ENCODE results near the gene RAP1GAP2.
"Not testable (repeated sequence)": the region's sequence is repeated elsewhere in the genome, so short reads cannot be mapped to it uniquely, and the experiment has no call there.

Gene RAP1GAP2

DNA sequence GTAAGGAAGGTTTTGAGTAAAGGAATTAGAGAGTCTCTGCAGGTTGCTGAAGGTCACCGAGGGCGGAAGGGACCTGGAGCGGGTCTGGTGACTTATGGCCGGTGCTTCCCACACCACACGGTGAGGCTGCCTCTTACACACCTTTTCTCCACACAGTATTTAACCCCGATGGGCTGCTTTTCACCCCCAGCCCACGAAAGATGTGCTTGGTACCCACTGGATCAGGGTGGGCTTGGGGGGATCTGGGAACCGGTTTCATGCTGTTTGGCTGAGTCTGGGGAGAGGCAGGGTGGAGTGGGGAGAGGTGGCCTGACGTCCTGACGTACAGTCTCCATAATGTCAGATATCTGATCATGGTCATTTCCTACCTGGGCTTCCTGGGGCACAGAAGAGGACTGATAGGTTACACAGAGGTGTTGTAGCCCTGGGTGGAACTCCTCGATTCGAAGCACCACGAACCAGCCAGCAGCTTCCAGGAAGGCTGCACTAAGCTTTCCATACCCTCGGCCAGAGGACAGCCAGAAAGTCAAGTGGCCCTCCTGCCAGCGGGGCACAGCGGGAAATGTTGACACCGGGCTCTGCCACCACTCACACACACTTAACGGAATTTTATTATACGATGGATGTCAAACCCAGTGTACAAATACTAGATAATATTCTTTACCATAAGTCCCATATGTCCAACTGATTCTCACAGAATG, 233.1 kb downstream of the RAP1GAP2 start:
- no peak for DNase-seq

DNA sequence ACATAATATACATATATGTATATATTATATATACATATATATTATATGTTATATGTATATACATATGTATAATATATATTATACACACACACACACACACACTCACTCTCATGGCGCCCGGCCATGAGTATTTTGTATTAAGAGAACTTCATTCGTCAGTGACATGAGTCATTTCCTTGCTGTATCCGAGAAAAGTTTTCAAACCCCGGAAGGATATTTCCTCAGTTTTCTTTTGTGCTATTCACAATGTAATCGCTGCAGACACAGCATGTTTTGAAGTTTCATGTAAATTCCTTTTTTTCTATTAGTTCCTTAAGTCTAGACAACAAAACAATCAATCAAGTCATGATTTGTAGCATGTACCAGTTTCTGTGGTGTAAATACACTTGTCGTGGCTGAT, 233.9 kb downstream of the RAP1GAP2 start:
- DNase-seq = no peak

DNA sequence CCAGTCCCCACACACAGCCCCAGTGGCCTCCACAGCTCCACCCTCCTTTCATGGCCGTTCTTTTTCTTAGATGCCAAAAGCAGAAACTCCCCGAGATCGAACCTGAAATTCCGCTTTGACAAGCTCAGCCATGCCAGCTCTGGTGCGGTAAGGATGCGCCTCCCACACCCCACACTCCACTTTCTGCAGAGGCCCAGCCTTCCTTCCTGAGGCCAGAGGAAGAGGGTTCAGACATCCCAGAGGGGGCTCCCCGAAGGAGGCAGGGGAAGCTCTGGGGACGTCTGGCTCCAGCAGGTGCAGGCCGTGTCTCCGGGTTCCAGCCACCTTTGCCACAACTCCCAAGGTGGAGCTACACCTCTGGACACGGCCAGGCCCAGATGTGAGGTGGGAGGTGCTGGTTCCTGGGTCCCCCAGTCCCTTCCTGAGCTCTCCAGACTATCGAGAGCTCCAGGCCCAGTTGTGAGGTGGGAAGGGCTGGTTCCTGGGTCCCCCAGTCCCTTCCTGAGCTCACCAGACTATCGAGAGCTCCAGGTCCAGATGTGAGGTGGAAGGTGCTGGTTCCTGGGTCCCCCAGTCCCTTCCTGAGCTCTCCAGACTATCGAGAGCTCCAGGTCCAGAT, 234.7 kb downstream of the RAP1GAP2 start:
- not testable (repeated sequence) for DNase-seq

DNA sequence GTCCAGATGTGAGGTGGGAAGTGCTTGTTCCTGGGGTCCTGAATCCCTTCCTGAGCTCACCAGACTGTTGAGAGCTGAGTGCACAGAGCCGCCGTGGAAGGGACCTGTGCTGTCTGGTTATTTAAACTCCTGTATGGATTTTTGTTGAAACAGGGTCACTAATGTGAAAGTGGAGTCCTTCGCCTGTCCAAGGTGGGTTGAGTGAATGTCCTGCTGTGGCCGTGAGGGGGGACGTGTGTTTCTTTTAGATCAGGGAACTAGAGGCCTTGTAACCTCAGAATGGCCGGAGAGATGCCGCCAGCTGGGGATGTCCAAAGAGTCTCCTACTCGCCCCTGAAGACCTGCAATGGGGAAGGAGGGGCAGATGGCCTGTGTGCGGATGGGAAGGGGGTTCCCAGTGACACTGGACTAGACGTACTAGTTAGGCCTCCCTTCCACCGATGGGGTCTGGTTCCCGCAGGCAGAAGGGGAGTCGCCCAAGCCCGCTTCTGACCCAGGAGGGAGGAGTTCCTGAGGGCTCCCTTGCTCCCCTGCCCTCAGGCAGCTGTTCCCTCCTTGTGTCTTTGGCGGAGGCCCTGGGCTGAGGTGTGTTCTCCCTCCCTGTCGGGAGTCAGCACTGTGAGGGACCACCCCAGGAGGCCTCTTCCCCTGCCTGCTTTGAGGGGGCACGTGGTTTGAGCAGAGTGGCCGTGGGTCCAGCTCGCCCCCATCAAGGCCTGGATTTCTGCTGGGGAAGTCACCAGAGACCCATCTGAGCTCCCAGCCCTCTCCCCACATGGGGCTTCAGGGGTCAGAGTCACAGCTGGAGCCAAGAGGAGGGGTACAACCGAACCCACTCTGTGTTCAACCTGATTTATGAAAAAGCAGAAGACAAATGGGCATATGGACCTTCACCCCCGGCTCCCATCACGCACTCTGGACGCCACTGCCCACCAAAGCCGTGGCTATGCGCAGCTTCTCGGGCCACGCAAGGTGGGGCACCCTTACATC, 236.3 kb downstream of the RAP1GAP2 start:
- DNase-seq = no peak

DNA sequence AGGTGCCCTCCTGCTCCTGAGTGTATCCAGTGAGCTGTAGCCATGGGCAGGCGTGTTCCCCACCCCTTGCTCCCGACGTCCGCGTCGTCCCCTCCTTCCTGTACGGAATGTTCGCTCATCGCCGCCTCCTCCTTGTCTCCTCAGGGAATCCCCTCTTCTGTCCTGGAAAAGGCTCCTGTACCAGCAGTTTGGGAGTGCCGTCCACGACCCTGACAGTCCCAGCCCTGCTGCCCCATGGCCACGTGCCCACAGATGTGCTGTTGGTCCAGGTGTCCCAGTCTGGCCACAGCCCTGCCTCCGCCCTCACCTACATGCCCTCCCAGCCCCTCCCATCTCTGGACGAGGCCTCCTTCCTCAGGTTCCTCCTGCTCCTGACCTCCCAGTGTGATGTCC, 237.0 kb downstream of the RAP1GAP2 start:
- DNase-seq = no peak

DNA sequence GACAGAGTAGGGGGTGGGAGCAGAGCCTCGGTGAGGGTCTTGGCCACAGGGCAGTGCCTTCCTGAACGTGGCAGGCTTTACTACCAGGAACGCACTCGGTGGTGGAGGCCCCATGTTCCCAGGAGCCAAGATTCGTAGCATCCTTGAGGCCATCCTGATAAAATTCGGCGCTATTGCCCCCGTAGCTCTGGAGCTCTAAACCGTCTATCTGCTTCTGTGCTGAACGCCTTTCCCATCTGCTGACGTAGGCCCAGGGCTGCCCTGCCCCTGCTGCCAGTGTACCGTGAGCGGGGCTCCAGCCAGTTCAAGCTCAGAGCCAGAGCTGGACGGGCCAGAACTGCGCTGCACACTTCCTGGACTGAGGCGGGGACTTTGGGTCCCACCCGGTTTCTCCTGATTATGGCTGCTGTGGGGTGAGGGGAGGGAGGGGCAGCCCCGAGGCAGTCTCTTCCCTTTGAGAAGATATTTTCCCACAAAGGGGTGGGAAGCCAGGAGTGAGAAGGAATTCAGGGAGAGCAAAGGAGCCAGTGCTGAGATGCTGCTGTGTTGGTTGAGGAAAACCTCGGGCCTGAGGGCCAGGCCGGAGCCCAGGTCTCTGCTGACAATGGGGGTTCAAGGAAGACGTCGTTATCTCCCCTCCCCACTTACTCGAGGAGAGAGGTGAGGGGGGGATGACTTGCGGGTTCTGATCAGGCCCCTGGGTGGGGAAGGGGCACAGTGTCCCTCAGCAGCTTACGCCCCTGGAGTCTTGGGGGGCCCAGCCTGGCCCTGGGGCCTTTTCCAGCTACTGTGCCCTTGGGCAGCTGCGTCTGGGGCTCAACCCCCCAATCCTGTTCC, 237.7 kb downstream of the RAP1GAP2 start:
- no peak for DNase-seq

DNA sequence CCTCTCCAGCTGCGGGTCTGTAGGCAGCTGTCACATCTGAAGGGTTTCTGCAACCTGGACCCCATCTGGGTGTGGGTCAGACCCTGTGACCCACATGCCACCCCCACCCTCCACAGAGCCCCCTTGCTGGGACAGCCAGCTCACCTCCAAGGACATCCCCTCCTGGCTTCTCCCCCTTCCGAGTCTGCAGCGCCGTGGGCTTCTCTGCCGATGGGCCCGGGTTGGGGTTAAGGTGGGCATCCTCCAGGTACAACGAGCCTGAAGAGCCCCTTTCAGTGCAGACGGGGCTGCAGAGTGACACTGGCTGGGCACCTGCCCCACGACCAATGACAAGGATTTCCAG, 238.3 kb downstream of the RAP1GAP2 start:
- no peak for DNase-seq

DNA sequence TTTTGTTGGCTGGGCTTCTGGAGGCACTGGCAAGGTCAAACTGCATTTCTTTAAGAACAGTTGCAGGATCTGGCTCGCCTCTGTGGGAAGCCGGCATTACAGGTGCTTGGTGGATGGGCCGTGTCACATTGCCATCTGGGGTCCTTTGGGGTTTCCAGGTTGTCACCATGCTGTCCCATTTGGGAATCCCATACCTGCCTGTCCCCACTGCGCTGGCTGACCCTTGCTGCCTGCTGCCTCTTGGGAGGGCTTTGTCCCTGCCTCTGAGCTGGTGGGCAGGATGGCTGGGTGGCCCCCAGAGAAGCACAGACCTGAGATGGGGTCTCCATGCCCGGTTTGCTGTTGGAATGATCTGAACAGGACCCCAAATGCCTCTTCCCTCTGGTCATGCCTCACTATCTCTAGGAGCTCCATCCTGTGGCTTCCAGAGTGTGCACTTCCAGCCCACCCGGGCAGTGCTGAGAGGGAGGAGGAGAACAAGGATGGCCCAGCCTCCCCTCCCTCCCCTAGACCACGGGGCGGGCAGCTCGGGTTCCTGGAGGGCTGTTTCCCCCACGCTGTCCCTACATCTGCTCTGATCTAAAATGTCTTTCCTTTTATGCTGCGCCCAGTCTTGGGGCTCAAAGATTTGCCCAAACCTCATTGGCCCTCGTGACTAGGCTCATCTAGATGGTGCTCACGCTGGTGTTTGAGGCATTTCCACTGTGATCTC, 239.2 kb downstream of the RAP1GAP2 start:
- DNase-seq = no peak

DNA sequence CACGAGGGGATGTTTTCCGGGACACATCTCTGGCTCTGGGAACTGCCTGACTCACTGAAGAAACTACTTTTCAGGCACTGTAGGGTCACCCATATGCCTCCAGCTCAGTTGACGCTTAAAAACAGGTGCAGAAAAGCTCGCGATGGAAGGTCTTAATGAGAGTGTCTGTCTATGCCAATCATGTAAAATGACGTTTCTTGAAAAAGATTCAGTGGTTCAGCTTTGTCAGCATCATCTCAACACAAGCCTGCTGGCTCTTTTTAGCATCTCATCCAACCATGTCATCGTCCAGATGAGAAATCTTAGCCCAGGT, 239.7 kb downstream of the RAP1GAP2 start:
- no peak for DNase-seq

DNA sequence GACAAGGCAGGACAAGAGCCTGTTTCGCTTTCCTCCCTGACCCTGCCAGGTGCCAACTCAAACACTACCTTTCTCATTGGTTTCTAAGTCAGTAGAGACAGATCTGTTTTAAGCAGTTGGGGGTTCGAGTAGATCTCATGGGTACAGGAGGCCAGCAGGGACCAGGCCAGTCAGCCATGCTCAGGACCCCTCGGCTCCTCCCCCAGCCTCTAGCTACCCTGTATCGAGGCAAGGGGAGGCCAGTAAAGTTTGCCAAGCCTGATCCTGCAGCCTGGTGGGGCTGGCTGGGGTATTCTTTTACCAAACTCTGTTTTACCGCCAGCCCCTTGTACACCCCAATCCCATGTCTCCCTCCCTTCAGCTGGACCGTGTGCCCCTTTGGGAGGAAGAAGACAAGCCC, 240.6 kb downstream of the RAP1GAP2 start:
- no peak for DNase-seq

DNA sequence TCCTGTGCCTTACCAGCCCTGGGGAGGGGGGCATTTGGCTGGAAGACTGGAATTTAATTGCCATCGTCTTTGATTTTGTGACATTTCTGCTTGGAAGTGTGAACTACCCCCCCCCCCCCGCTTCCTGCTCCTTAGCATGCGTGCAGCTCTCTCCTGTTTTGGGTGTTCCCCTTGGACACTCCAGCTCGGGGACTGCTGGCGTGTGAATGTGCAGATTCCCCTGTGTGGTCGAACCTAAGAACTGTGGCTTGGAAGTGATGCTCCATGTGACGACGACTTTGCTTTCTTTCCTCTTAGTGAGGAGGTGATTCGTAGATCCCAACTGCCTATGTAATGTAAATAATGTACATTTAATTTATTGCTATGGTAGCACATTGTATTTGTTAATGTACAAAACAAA, 241.0 kb downstream of the RAP1GAP2 start:
- DNase-seq = no peak

DNA sequence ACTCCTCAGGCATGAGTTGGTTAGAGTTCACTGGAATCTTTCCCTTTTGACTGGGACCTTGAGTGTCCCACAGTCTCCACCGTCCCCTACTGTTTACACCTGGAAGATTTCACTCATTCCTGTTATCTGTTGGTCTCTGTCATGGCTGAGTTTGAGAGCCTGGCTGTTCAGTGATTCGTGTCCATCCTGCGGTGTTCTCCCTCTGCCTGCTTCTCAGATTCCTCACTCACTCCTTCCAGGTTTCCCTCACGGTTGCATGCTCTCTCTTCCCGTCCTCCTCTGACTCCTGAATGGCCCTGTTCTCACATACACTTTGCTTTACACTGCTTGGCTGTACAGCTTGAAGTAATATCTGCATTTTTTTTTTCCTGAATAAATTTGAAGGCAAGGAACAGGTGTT, 242.7 kb downstream of the RAP1GAP2 start:
- peak in 1 of 2 experiments; percentile 9 for DNase-seq

DNA sequence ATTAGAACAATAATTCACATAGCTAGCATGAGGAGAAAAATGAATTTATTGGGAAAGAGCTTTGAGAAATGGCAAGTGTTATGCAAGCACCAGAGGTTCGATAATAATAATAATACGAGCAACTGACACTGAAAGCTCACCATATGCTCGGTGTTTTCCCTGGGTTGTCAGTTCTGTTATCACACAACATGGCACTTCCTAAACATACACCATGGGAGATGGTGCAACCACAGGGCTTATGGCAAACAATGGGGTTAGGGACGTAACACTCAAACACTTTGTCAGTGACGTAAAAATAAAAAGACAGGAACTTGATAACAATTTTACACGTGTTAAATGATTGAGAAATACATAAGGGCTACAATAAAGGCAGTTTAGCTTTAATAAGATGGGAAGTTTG, 243.5 kb downstream of the RAP1GAP2 start:
- DNase-seq = no peak

DNA sequence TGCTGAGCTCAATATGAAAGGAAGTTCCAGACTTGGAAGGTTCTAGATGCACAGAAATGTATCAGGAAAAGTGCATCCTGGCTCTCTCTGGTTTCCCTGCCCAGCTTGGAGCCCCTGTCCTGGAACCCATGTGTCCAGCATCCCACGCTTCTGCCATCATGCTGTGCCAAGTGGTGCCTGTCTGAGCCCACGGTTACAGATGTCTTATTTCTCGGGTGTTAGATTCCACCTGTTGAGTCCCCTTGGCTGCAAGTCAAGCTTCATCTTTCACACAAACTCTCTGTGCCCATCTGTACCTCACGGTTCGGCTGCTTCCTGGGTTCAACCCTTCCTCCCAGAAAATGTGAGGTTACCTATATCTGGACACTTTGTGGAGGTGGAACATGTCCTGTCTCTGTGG, 244.6 kb downstream of the RAP1GAP2 start:
- DNase-seq = no peak

DNA sequence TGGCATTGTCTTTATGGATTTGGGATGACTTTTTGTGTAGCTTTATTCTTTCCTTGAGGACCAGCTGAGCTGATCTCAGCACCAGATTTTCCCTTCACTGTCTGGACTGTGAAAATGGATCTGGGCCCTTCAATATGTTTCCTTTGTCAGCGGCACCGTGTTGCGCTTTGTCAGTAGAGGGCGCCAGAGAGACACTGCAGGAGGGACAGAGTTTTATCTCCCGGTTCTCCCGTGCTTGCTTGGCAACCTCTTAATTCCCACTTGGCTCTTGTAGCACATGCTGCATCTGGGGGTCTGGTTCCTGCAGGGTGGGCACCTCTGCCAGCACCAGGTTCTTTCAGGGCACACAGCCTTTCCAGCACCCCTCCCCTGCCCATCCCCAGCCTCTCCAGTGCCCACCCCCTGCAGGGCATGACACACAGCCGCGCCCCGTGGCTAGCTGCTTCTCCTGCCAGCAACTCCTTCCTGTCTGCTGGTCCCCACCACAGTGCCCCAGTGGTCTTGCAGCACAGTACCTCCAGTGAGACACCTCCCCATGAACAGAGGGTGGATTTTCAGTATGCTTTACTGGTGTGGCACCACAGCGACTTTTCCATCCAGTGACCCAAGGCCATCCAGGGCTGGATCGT, 247.6 kb downstream of the RAP1GAP2 start:
- DNase-seq = peak in 1 of 2 experiments; percentile 26

DNA sequence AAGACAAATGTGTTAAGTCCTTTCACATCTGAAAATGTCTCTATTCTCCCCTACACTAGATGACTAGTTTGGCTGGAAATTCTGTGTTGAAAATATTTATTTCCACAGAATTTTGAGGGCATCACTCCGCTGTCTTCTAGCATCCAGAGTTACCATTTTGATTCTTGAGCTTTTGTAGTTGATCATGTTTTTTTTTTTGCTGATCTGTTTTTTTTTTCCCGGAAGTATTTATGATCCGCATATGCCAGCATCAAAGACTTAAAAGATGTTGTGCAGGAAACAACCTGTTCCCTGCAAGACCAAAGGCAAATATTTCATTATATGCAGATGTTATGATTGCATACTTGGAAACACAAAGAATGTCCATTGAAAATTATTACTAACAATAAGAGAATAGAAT, 250.5 kb downstream of the RAP1GAP2 start:
- DNase-seq = no peak

DNA sequence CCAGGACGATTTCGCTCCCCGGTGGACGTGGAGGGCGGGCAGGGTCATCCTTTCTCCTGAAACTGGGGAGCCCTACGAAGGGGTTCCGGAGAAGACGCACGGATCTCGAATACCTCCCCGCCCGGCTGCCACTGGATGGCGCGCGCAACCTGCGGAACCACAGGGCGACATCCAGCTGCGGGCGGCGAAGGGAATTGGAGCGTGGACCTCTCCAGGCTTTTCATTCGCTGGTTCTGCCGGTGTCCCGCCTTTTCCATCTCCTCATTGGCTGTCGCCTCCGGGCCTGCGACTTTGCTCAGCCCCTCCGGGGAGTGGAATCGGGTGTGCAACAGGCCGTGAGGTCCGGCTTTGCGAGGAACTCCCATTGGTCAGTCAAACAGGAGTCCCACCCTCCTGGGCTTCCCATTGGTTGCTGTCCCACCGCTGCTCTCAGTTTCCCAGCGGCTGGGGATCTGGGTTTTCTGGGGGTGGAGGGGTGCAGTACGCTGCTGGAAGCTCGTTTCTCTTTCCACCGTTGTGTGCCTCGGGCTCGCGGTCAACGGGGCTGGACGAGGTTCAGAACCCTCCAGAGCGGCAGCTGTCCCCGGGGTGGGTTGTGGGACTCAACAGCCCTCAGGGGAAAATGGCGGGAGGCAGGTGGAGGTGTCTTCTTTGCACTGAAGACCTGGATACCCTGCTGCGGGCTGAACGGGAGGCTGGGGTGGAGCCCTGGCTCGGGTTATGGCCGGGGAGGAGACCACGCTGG, 252.7 kb downstream of the RAP1GAP2 start:
- peak; percentile 83 to 93 for DNase-seq

DNA sequence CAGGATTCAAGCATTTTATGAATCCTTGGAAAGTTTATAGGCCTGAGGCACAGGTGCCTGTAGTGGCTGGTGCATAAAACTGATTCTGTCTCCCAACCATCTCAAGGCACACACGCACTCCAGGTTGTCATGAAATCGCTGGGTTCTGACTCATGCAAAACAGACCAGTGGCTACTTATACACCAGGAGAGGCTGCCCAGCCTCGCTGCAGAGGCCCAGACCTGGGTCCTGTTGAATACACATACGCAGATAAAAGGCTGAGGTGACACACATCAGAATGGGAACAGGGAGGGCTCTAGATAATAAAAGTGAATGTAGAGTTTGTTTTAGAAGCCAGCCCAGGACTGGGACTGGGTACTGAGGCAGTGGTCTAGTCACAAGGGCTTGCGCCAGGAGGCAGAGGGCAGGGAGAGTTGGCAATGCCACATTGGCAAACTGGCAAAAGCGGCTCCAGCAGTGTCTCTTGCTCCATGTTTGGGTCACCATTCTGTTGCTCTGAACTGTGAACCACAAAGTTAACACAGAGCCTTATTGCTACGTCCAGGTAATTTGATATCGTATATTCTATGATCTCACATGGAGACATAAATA, 253.6 kb downstream of the RAP1GAP2 start:
- DNase-seq = no peak

DNA sequence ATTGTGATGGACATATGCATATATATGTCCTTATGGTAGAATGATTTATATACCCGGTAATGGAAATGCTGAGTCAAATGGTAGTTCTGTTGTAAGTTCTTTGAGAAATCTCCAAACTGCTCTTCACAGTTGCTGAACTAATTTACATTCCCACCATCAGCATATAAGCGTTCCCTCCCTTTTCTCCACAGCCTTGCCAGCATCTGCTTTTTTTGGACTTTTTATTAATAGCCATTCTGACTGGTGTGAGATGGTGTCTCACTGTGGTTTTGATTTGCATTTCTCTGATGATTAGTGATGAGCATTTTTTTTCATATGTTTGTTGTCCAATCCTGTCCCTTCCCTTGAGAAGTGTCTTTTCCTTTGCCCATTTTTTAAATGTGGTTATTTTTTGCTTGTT, 258.6 kb downstream of the RAP1GAP2 start:
- DNase-seq = not testable (repeated sequence)

DNA sequence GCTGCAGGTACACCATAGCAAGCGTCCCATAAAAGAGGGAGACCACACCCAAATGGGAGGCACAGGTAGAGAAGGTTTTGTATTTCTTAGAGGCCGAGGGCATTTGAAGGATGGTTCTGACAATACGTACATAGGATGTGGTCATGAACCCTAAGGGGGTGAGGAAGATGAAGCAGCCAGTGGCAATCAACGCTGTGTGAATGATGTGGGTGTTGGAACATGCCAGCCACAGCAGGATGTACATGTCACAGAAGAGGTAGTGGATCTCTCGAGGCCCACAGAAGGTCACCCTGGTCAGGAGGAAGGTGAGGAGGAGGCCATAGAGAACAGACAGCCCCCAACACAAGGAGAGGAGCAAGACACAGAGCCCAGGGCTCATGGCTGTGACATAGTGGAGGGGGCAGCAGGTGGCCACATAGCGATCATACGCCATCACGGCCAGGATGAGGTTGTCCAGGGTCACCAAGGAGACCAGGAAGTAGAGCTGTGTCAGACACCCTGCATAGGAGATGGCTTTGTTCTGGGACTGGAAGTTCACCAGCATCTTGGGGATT, 266.7 kb downstream of the RAP1GAP2 start:
- DNase-seq = not testable (repeated sequence)
